Measurements from ENCODE around the gene RTP1. TPM values are rescaled to one million over a fixed set of nuclear protein-coding genes. Genes with fewer than 3 reads are reported as not detected.

Gene RTP1
- total RNA-seq, 2 experiments from 2014 or later = not detected

GRCh38 chr3:187183903-187184302 is 13.4 kb upstream of the RTP1 start:
- H3K9me2 ChIP-seq (ENCODE audit: insufficient read depth, low read length) = no peaks in the 10 kb centered on the region
- no TSS peak for BruUV-seq (replicated peaks)
- no peak overlapping the region for H2AFZ ChIP-seq (ENCODE audit: low read length)
- no peak overlapping the region for H3K4me2 ChIP-seq (ENCODE audit: low read length)
- H3K9me3 ChIP-seq (ENCODE audit: low read length) = no peaks in the 10 kb centered on the region; the same call in 1 of the 2 replicates
- DNase-seq (ENCODE audit: low spot score) = no peak
- no peaks in the 10 kb centered on the region for H4K20me1 ChIP-seq (ENCODE audit: insufficient read depth, low read length)
- H3K36me3 ChIP-seq (ENCODE audit: insufficient read depth, low read length) = no peaks in the 10 kb centered on the region
- intact Hi-C loops (cut with micrococcal nuclease; ENCODE audit: unreplicated experiment) = no loop called here
- POLR2A ChIA-PET = interaction anchor here (0.6 kb wide), 1 partner anchor 16 kb away, joined by 7 read pairs; no protein-coding TSS in a partner anchor
- H3K79me2 ChIP-seq (ENCODE audit: insufficient read depth, low read depth, low read length) = no peaks in the 10 kb centered on the region
- H3K4me1 ChIP-seq (ENCODE audit: insufficient read depth, low read length, poor library complexity, severe bottlenecking) = peaks cover 25% of the 10 kb centered on the region
- H3K4me3 ChIP-seq (ENCODE audit: low read depth, low read length, poor library complexity, severe bottlenecking) = no peak overlapping the region
- no peak overlapping the region for H3K27ac ChIP-seq (ENCODE audit: low read depth, low read length, poor library complexity, severe bottlenecking)
- no peak for TF ChIP-seq EZH2phosphoT487 (IDR thresholded peaks at IDR 0.05; ENCODE audit: borderline replicate concordance, low read depth, low read length)
- TF ChIP-seq, protein P1, sequence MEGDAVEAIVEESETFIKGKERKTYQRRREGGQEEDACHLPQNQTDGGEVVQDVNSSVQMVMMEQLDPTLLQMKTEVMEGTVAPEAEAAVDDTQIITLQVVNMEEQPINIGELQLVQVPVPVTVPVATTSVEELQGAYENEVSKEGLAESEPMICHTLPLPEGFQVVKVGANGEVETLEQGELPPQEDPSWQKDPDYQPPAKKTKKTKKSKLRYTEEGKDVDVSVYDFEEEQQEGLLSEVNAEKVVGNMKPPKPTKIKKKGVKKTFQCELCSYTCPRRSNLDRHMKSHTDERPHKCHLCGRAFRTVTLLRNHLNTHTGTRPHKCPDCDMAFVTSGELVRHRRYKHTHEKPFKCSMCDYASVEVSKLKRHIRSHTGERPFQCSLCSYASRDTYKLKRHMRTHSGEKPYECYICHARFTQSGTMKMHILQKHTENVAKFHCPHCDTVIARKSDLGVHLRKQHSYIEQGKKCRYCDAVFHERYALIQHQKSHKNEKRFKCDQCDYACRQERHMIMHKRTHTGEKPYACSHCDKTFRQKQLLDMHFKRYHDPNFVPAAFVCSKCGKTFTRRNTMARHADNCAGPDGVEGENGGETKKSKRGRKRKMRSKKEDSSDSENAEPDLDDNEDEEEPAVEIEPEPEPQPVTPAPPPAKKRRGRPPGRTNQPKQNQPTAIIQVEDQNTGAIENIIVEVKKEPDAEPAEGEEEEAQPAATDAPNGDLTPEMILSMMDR (conservative IDR thresholded peaks at IDR 0.05; ENCODE audit: low read length) = no peak
- CTCF ChIA-PET (ENCODE audit: unreplicated experiment) = no interaction called here

GRCh38 chr3:187185759-187186158 is 11.5 kb upstream of the RTP1 start:
- BruUV-seq (replicated peaks) = no TSS peak
- Histone ChIP-seq H3K79me2 (ENCODE audit: insufficient read depth, low read depth, low read length) (no peaks in the 10 kb centered on the region), H3K4me3 (ENCODE audit: low read depth, low read length, poor library complexity, severe bottlenecking) (no peak overlapping the region), H2AFZ (ENCODE audit: low read length) (no peak overlapping the region), H3K36me3 (ENCODE audit: insufficient read depth, low read length) (no peaks in the 10 kb centered on the region), H3K4me1 (ENCODE audit: insufficient read depth, low read length, poor library complexity, severe bottlenecking) (peaks cover 40% of the 10 kb centered on the region), H3K27ac (ENCODE audit: low read depth, low read length, poor library complexity, severe bottlenecking) (no peak overlapping the region), H4K20me1 (ENCODE audit: insufficient read depth, low read length) (no peaks in the 10 kb centered on the region), H3K4me2 (ENCODE audit: low read length) (no peak overlapping the region), H3K9me2 (ENCODE audit: insufficient read depth, low read length) (no peaks in the 10 kb centered on the region), H3K9me3 (ENCODE audit: low read length) (no peaks in the 10 kb centered on the region; the same call in 1 of the 2 replicates)
- ChIA-PET CTCF (ENCODE audit: unreplicated experiment) (no interaction called here), POLR2A (interaction anchor here (1.6 kb wide), 1 partner anchor 15 kb away, joined by 5 read pairs; no protein-coding TSS in a partner anchor)
- TF ChIP-seq EZH2phosphoT487 (IDR thresholded peaks at IDR 0.05; ENCODE audit: borderline replicate concordance, low read depth, low read length) = no peak
- TF ChIP-seq, protein P1 (conservative IDR thresholded peaks at IDR 0.05; ENCODE audit: low read length) = no peak
- no peak for DNase-seq (ENCODE audit: low spot score)
- intact Hi-C loops (cut with micrococcal nuclease; ENCODE audit: unreplicated experiment) = no loop called here

DNA sequence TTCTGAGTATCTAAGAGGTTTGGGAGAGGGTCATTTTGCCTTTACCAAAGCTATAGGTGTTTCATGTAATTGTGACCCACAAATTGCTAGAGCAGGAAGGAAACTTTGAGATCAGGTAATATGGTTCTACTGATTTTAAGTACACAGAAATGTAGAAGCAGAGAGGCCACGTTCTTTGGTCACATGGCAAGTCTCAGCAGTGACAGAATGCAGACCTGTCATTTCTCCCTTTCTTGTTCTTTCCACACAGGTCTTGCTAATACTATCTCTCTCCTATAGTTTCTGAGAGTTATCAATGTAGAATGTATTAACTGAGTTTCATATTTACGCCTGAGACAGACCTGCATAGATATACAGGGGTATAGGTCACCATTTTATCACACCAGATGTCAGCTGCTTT is 10.9 kb upstream of the RTP1 start:
- Histone ChIP-seq H2AFZ (ENCODE audit: low read length) (no peak overlapping the region), H3K36me3 (ENCODE audit: insufficient read depth, low read length) (no peaks in the 10 kb centered on the region), H3K4me2 (ENCODE audit: low read length) (no peak overlapping the region), H4K20me1 (ENCODE audit: insufficient read depth, low read length) (no peaks in the 10 kb centered on the region), H3K9me2 (ENCODE audit: insufficient read depth, low read length) (no peaks in the 10 kb centered on the region), H3K27ac (ENCODE audit: low read depth, low read length, poor library complexity, severe bottlenecking) (no peak overlapping the region), H3K4me1 (ENCODE audit: insufficient read depth, low read length, poor library complexity, severe bottlenecking) (peaks cover 40% of the 10 kb centered on the region), H3K79me2 (ENCODE audit: insufficient read depth, low read depth, low read length) (no peaks in the 10 kb centered on the region), H3K4me3 (ENCODE audit: low read depth, low read length, poor library complexity, severe bottlenecking) (no peak overlapping the region), H3K9me3 (ENCODE audit: low read length) (no peaks in the 10 kb centered on the region; the same call in 1 of the 2 replicates)
- no TSS peak for BruUV-seq (replicated peaks)
- DNase-seq (ENCODE audit: low spot score) = no peak
- TF ChIP-seq EZH2phosphoT487 (IDR thresholded peaks at IDR 0.05; ENCODE audit: borderline replicate concordance, low read depth, low read length) = no peak
- TF ChIP-seq, protein P1 (conservative IDR thresholded peaks at IDR 0.05; ENCODE audit: low read length) = no peak
- intact Hi-C loops (cut with micrococcal nuclease; ENCODE audit: unreplicated experiment) = no loop called here
- CTCF ChIA-PET (ENCODE audit: unreplicated experiment) = no interaction called here
- POLR2A ChIA-PET = interaction anchor here (1.6 kb wide), 1 partner anchor 15 kb away, joined by 5 read pairs; no protein-coding TSS in a partner anchor
